Ishikawa (cell line): ENCODE results near the gene PITPNC1.

Source experiments
- CEBPB ChIP-seq: IDR thresholded peaks from 2 replicates; pipeline ENCODE4 v1.6.1; 2012
- CREB1 ChIP-seq: IDR thresholded peaks from 2 replicates; pipeline ENCODE4 v1.6.1; 2012; ENCODE audit warnings: low read depth
- EP300 ChIP-seq: IDR thresholded peaks from 2 replicates; pipeline ENCODE4 v1.6.1; 2012; ENCODE audit warnings: borderline replicate concordance
- FOXM1 ChIP-seq: IDR thresholded peaks from 2 replicates; pipeline ENCODE4 v1.6.1; 2012; ENCODE audit warnings: low read depth, borderline replicate concordance

DNA sequence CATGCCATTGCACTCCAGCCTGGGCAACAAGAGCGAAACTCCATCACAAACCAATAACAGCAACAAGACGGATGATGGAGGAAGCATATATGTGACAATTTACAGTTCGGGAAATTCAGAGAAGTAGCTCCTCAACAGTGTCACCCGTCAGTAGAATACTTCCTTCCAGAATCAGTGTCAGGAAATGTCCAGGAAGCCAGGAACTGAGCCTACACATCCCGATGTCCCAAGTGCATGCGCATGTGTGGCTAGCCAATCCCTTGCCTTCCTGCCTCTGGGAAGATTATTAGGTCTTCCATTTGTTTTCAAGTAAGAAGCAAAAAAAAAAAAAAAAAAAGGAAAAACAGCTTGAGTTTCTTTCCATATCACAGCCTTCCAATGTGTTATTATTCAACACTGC, 1.4 kb upstream of the PITPNC1 start:
- TF ChIP-seq EP300 (no peak), FOXM1 (no peak), CEBPB (no peak), CREB1 (no peak)
